Measurements from ENCODE around the gene LMBR1.

GRCh38 chr7:156668130-156668741, 224.7 kb downstream of the LMBR1 start:
- TF ChIP-seq CTCF (IDR thresholded peaks at IDR 0.05) (no peak), POLR2A (IDR thresholded peaks at IDR 0.05; ENCODE audit: low read depth) (no peak)
